K562 (cell line): ENCODE results near the gene CHSY1. TPM values are rescaled to one million over a fixed set of nuclear protein-coding genes. Genes with fewer than 3 reads are reported as not detected.

Experiments
- BACH1 ChIP-seq: fragments of 200-800 bp; sonication (Bioruptor generic); IDR thresholded peaks from 2 replicates; pipeline ENCODE4 v1.6.1; 2016; ENCODE audit warnings: missing genetic modification characterization, missing compliant biosample characterization
- BRD4 ChIP-seq: fragments of 200-600 bp; sonication (generic); IDR thresholded peaks from 2 replicates; pipeline ENCODE4 v1.6.1; 2017; ENCODE audit warnings: inconsistent platforms
- CXXC5 ChIP-seq: fragments of 250-450 bp; sonication (Bioruptor Pico); IDR thresholded peaks from 2 replicates; pipeline ENCODE4 v1.8.0; 2022; ENCODE audit warnings: inconsistent platforms, mild to moderate bottlenecking, moderate library complexity
- EGR1 ChIP-seq: fragments of 450-650 bp; conservative IDR thresholded peaks from 2 replicates; pipeline ENCODE4 v1.6.1; 2017; ENCODE audit warnings: mild to moderate bottlenecking
- ETS2 ChIP-seq: IDR thresholded peaks from 2 replicates; pipeline ENCODE4 v1.6.1; 2016; ENCODE audit warnings: borderline replicate concordance, missing genetic modification characterization, mild to moderate bottlenecking, moderate library complexity, missing compliant biosample characterization; ENCODE audit not compliant: poor library complexity, severe bottlenecking
- GATAD2A ChIP-seq: fragments of 450-650 bp; IDR thresholded peaks from 2 replicates; pipeline ENCODE4 v1.6.1; 2017
- GATAD2B ChIP-seq: fragments of 450-650 bp; IDR thresholded peaks from 2 replicates; pipeline ENCODE4 v1.6.1; 2017; ENCODE audit warnings: mild to moderate bottlenecking, borderline replicate concordance
- HMGN3 ChIP-seq: IDR thresholded peaks from 2 replicates; pipeline ENCODE4 v1.6.1; 2011; ENCODE audit warnings: borderline replicate concordance, low read depth, mild to moderate bottlenecking, mixed read lengths, low read length; ENCODE audit not compliant: insufficient read length; ENCODE audit errors: extremely low read depth
- MYC ChIP-seq, 2 experiments: fragments of 250-450 bp in 1 of 2; sonication (Bioruptor Pico) in 1 of 2; IDR thresholded peaks; 2 replicates each; pipeline versions ENCODE4 v1.5.1 to v1.6.1; 2012 to 2021; ENCODE audit warnings: low read depth in 2 of 2, borderline replicate concordance in 1 of 2, improper control_type of control experiment in 1 of 2, low read length in 1 of 2, mild to moderate bottlenecking in 1 of 2, moderate library complexity in 1 of 2
- NFE2 ChIP-seq: IDR thresholded peaks from 2 replicates; pipeline ENCODE4 v1.6.1; 2014; ENCODE audit warnings: antibody characterized with exemption, low read depth
- NFXL1 ChIP-seq: fragments of 450-650 bp; formaldehyde crosslinking; IDR thresholded peaks from 2 replicates; pipeline ENCODE4 v1.4.0; 2021; ENCODE audit warnings: mild to moderate bottlenecking
- PHF21A ChIP-seq: fragments of 450-650 bp; IDR thresholded peaks from 2 replicates; pipeline ENCODE4 v1.6.1; 2017; ENCODE audit warnings: low read depth, borderline replicate concordance
- PYGO2 ChIP-seq: fragments of 450-650 bp; IDR thresholded peaks from 2 replicates; pipeline ENCODE4 v1.6.1; 2016; ENCODE audit warnings: mild to moderate bottlenecking, missing genetic modification characterization, moderate library complexity, missing compliant biosample characterization
- RFX7 ChIP-seq: fragments of 250-450 bp; sonication (Bioruptor Pico); IDR thresholded peaks from 2 replicates; pipeline ENCODE4 v1.5.1; 2021; ENCODE audit warnings: mild to moderate bottlenecking
- SMARCB1 ChIP-seq: IDR thresholded peaks from 2 replicates; pipeline ENCODE4 v1.6.1; 2011; ENCODE audit warnings: improper control_type of control experiment, low read depth; ENCODE audit not compliant: insufficient read length
- SREBF1 ChIP-seq: fragments of 150-350 bp; IDR thresholded peaks from 2 replicates; pipeline ENCODE4 v1.6.1; 2014; ENCODE audit warnings: antibody characterized with exemption, low read depth, low read length, borderline replicate concordance
- TEAD2 ChIP-seq: fragments of 450-650 bp; IDR thresholded peaks from 2 replicates; pipeline ENCODE4 v1.6.1; 2016; ENCODE audit warnings: missing genetic modification characterization, control low read depth, missing compliant biosample characterization
- ZBTB17 ChIP-seq: fragments of 450-650 bp; formaldehyde crosslinking; IDR thresholded peaks from 2 replicates; pipeline ENCODE4 v1.4.0; 2020; ENCODE audit warnings: mild to moderate bottlenecking
- ZNF23 ChIP-seq: fragments of 250-450 bp; sonication (Bioruptor Pico); IDR thresholded peaks from 2 replicates; pipeline ENCODE4 v1.4.0; 2020; ENCODE audit warnings: mild to moderate bottlenecking
- ZNF695 ChIP-seq: fragments of 450-650 bp; formaldehyde crosslinking; IDR thresholded peaks from 2 replicates; pipeline ENCODE4 v1.4.0; 2020; ENCODE audit warnings: mild to moderate bottlenecking, moderate library complexity
- polyA plus RNA-seq, 8 experiments: library from polyadenylated mRNA; depleted of rRNA in 4 of 8; stranded (reverse) in 5 of 8; unstranded in 3 of 8; fragments of >200 nt; fragmentation: Nextera tagmentation in 2 of 8; fragmentation: Illumina TruSeq in 1 of 8; extraction: Ambion mirVana in 2 of 8; extraction: Trizol in 1 of 8; gene quantifications; 2 replicates each; pipeline versions ENCODE4 v1.2.1 to v1.2.3, GENCODE V29; 2011 to 2014; ENCODE audit warnings: inconsistent platforms in 1 of 8, missing spikeins in 1 of 8
- total RNA-seq, 7 experiments: library from RNA; depleted of rRNA in 6 of 7; stranded (reverse); fragments of >200 nt in 6 of 7; fragmentation: Illumina TruSeq in 2 of 7; extraction: Trizol in 2 of 7; gene quantifications; 2 replicates each; pipeline versions ENCODE4 v1.2.1 to v1.2.3, GENCODE V29; 2011 to 2021; ENCODE audit warnings: low replicate concordance in 1 of 7
- TF ChIP-seq, protein P1 (sequence below): fragments of 200-800 bp; sonication (Bioruptor generic); IDR thresholded peaks from 2 replicates; pipeline ENCODE4 v1.6.1; 2017; ENCODE audit warnings: missing genetic modification characterization, missing compliant biosample characterization
- TF ChIP-seq, protein P2 (sequence below): sonication (generic); formaldehyde crosslinking; IDR thresholded peaks from 2 replicates; pipeline ENCODE4 v1.9.0; 2022; ENCODE audit warnings: mild to moderate bottlenecking, missing genetic modification reagents
- TF ChIP-seq, protein P3 (sequence below), 2 experiments: IDR thresholded peaks; 2 replicates each; pipeline ENCODE4 v1.6.1; 2011; ENCODE audit warnings: borderline replicate concordance in 1 of 2, control low read depth in 1 of 2, low read depth in 1 of 2, low read length in 1 of 2, mild to moderate bottlenecking in 1 of 2, mixed read lengths in 1 of 2, moderate library complexity in 1 of 2; ENCODE audit not compliant: insufficient read depth in 1 of 2, insufficient read length in 1 of 2, poor library complexity in 1 of 2, severe bottlenecking in 1 of 2; ENCODE audit errors: extremely low read depth in 1 of 2
- TF ChIP-seq, protein P4 (sequence below): sonication (generic); formaldehyde crosslinking; IDR thresholded peaks from 2 replicates; pipeline ENCODE4 v1.9.0; 2022; ENCODE audit warnings: mild to moderate bottlenecking, missing genetic modification reagents

Gene CHSY1
- total and polyA plus RNA-seq, 9 of the 15 experiments (the other 6 are each of a cell fraction or from before 2014, with no cell fraction given), result 7.0 to 16.4 (median 13.4) TPM

DNA sequence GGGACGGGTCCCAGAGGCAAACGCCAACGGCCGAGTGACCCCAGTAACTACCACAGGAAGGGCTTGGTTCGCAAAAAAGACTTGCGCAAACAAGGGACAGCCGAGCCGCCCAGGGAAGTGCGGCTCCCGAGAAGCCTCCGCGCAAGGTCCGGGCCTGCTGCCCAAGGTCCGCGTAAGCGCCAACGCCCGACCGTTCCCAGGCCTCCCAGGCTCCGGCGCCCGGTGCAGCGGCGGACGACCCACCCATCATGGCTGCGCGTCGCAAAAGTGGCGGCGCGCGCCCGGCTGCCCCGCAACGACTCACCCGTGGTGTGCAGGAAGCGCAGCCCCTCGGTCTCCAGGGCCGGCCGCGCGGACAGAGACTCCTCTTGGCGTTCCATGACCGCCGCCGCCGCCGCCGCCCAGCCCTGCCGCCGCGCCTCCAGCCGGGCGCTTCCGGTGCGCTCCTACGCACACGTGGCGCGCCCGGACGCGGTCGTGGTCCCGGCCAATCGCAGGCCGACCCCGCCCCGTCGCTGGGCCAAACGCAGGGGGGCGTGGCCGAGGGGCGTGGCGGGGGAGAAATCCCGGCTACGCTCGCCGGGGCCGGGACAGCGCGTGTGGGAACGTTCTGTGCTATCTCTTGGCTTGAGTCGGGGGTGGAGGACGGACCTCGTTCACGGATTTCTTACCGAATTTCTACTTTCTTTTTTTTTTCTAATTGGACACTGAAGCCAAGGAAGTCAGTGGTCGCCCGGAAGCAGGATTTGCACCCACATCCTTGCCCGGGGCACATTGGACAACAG is 25.4 kb upstream of the CHSY1 start, which contains the start of gene SELENOS (continued):
- TF ChIP-seq TEAD2 (tag) (no peak), EGR1 (peak; percentile 30; the same call in 1 of the 2 replicates), ETS2 (tag) (no peak), SMARCB1 (no peak), MYC (IDR thresholded peaks at IDR 0.05; ENCODE audit: low read depth, low read length) (peak; percentile 81), MYC (CRISPR knock-in tag; IDR thresholded peaks at IDR 0.05; ENCODE audit: borderline replicate concordance, low read depth) (no peak), BACH1 (tag) (no peak), CXXC5 (CRISPR knock-in tag) (peak; percentile 97), RFX7 (CRISPR knock-in tag) (no peak), NFE2 (no peak), NFXL1 (CRISPR knock-in tag) (no peak), GATAD2A (no peak), SREBF1 (no peak), ZNF695 (CRISPR knock-in tag) (no peak), PHF21A (peak; percentile 73; the same call in 1 of the 2 replicates), GATAD2B (peak; percentile 84; the same call in 1 of the 2 replicates), ZNF23 (CRISPR knock-in tag) (no peak), PYGO2 (no peak), HMGN3 (peak; percentile 63), BRD4 (peak; percentile 89), ZBTB17 (CRISPR knock-in tag) (0 out of 2 replicates have a peak, but pooled peaks have one; percentile 62)
- TF ChIP-seq, protein P1, sequence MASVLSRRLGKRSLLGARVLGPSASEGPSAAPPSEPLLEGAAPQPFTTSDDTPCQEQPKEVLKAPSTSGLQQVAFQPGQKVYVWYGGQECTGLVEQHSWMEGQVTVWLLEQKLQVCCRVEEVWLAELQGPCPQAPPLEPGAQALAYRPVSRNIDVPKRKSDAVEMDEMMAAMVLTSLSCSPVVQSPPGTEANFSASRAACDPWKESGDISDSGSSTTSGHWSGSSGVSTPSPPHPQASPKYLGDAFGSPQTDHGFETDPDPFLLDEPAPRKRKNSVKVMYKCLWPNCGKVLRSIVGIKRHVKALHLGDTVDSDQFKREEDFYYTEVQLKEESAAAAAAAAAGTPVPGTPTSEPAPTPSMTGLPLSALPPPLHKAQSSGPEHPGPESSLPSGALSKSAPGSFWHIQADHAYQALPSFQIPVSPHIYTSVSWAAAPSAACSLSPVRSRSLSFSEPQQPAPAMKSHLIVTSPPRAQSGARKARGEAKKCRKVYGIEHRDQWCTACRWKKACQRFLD (CRISPR knock-in tag), result no peak
- TF ChIP-seq, protein P2, sequence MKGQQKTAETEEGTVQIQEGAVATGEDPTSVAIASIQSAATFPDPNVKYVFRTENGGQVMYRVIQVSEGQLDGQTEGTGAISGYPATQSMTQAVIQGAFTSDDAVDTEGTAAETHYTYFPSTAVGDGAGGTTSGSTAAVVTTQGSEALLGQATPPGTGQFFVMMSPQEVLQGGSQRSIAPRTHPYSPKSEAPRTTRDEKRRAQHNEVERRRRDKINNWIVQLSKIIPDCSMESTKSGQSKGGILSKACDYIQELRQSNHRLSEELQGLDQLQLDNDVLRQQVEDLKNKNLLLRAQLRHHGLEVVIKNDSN, result peak; percentile 59
- TF ChIP-seq, protein P3, sequence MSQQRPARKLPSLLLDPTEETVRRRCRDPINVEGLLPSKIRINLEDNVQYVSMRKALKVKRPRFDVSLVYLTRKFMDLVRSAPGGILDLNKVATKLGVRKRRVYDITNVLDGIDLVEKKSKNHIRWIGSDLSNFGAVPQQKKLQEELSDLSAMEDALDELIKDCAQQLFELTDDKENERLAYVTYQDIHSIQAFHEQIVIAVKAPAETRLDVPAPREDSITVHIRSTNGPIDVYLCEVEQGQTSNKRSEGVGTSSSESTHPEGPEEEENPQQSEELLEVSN (IDR thresholded peaks at IDR 0.05; ENCODE audit: borderline replicate concordance in 1 of 2, extremely low read depth in 1 of 2, insufficient read depth in 1 of 2, insufficient read length in 1 of 2, low read depth in 1 of 2, low read length in 1 of 2, poor library complexity in 1 of 2, severe bottlenecking in 1 of 2), result peak; percentile 41 to 67
- TF ChIP-seq, protein P4, sequence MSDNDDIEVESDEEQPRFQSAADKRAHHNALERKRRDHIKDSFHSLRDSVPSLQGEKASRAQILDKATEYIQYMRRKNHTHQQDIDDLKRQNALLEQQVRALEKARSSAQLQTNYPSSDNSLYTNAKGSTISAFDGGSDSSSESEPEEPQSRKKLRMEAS (CRISPR knock-in tag), result peak; percentile 76; the same call in 1 of the 2 replicates
